Measurements from ENCODE around the gene CCT8L2. TPM values are rescaled to one million over a fixed set of nuclear protein-coding genes. Genes with fewer than 3 reads are reported as not detected.
"Not testable (repeated sequence)": the region's sequence is repeated elsewhere in the genome, so short reads cannot be mapped to it uniquely, and the experiment has no call there.

CCT8L2 gene
- not detected for polyA plus RNA-seq

DNA sequence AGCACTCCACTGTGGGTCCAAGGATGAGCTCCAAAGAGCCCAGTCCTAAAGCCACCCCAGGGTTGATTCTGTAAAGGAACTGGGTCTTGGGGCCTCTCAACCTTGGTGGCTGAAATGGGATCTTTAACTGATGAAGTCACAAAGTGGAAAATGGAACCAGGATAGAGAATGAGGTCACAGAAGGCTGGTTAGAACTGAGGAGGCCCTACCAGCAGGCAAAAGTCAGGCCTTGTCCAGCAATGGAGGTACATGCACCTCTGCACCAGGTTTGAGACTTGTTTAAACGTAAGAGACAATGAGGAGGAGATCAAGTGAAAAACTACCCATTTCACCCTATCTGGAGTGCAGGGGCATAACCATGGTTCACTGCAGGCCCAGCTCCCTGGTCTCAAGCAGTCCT lies at the start of gene CCT8L2:
TSS of gene CCT8L2 (minus strand) at position 101 of the 400 bp plus-strand sequence. CDS start 260 bp downstream, outside the sequence.
- not testable (repeated sequence) for DNase-seq, H3K4me3 Mint-ChIP-seq, H3K27ac Mint-ChIP-seq

DNA sequence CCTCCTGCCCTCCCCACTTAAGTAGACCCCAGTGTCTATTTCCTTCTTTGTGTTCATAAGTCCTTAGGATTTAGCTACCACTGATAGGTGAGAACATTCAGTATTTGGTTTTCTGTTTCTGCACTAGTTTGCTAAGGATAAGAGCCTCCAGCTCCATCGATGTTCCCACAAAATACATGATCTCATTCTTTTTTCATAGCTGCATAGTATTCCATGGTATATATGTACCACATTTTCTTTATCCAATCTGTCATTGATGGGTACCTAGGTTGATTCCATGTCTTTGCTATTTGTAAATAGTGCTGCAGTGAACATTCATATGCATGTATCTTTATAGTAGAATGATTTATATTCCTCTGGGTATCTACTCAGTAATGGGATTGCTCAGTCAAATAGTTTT lies 42.8 kb upstream of the CCT8L2 start:
- H3K4me3 Mint-ChIP-seq; H3K9me3 Mint-ChIP-seq; H3K27me3 Mint-ChIP-seq (ENCODE audit: low read depth in 3 of 3); H3K27ac Mint-ChIP-seq; H3K36me3 Mint-ChIP-seq; DNase-seq; H3K4me1 Mint-ChIP-seq: not testable (repeated sequence)

More for the DNA sequence above, at the start of gene CCT8L2:
- H3K27me3 Mint-ChIP-seq (ENCODE audit: low read depth in 3 of 3); H3K9me3 Mint-ChIP-seq; H3K4me1 Mint-ChIP-seq; H3K36me3 Mint-ChIP-seq: not testable (repeated sequence)

DNA sequence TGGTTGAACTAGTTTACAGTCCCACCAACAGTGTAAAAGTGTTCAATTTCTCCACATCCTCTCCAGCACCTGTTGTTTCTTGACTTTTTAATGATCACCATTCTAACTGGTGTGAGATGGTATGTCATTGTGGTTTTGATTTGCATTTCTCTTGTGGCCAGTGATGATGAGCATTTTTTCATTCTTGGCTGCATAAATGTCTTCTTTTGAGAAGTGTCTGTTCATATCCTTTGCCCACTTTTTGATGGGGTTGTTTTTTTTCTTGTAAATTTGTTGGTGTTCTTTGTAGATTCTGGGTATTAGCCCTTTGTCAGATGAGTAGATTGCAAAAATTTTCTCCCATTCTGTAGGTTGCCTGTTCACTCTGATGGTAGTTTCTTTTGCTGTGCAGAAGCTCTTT lies 41.5 kb upstream of the CCT8L2 start:
- H3K27me3 Mint-ChIP-seq (ENCODE audit: low read depth in 3 of 3); H3K9me3 Mint-ChIP-seq; H3K4me1 Mint-ChIP-seq; H3K27ac Mint-ChIP-seq; H3K36me3 Mint-ChIP-seq; DNase-seq; H3K4me3 Mint-ChIP-seq: not testable (repeated sequence)

DNA sequence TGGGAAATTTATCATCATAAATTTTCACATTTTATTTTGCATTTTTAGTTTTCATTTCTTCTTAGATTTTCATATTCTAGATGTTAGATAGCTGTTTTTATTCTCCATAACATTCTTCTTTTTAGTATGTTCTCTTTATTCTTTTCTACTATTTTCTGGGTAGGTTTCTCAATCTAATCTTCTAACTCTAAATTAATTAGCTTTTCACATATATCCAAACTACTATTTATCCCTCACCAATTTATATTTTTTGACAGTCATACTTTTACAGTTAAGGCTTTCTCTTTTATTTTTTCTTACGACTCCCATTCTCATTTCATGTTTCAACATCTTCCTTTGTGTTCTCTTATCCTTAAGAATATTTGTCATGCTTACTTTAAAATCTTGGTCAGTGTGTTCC lies 35.9 kb upstream of the CCT8L2 start:
- not testable (repeated sequence) for H3K4me3 Mint-ChIP-seq; H3K4me1 Mint-ChIP-seq; DNase-seq; H3K9me3 Mint-ChIP-seq; H3K27ac Mint-ChIP-seq; H3K27me3 Mint-ChIP-seq (ENCODE audit: low read depth in 3 of 3); H3K36me3 Mint-ChIP-seq

DNA sequence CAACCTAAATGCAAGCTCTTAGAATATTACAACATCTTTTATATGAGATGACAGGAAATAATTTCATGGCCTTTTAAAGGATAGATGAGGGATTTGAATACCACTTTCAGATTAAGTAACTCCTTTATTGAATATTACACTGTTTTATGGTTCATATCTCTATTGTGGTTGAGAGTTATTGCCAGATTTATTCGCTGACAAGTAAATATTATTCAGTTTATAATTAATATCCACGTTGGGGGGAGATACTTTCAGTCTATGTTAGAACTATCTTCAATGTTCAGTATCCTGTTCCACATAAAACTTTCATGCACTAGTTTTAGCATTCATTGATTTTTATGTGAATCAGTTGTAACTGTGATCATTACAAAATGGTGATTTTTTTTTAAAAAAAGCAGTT lies 32.4 kb upstream of the CCT8L2 start:
- not testable (repeated sequence) for H3K36me3 Mint-ChIP-seq, DNase-seq

DNA sequence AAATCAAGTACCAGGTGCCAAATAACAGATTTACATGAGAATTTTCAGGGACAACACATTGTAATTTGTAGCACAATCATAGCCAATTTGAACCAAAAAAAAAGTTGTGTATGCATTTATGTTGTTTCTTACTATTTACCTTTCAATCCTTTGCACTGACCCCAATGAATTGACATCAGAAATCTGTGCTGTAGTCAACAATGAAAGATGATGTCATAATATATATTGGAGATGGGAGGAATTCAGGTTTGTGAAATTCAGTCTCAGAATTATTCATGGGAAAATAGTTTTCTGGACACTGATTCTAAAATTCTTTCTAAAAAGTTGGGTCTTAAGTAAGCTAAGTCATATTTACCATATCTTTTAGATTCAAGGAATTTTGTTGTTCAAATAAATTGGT lies 31.0 kb upstream of the CCT8L2 start:
- not testable (repeated sequence) for H3K27me3 Mint-ChIP-seq (ENCODE audit: low read depth in 3 of 3); H3K4me1 Mint-ChIP-seq; H3K9me3 Mint-ChIP-seq; H3K36me3 Mint-ChIP-seq; H3K27ac Mint-ChIP-seq; DNase-seq; H3K4me3 Mint-ChIP-seq

More for the DNA sequence above, 32.4 kb upstream of the CCT8L2 start:
- not testable (repeated sequence) for H3K27me3 Mint-ChIP-seq (ENCODE audit: low read depth in 3 of 3); H3K4me3 Mint-ChIP-seq; H3K27ac Mint-ChIP-seq; H3K4me1 Mint-ChIP-seq; H3K9me3 Mint-ChIP-seq

DNA sequence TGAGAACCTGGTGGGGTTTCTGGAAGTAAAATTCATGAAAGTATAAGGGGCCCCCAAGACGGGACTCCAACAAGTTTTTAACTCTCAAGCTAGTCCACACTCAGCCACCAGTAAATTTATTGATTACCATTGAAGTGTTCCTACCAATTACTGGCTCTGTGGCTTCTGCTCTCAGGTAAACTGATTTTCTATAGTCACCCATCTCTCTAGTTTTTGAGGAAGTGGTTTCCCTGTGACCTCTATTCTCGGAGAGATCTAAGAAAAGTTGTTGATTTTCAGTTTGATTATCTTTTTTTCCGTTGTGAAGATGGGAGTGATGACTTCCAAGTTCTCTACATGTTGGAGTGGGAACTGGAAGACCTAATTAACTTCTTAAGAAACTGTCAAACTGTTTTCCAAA lies 24.9 kb upstream of the CCT8L2 start:
- not testable (repeated sequence) for H3K4me1 Mint-ChIP-seq; H3K9me3 Mint-ChIP-seq; DNase-seq; H3K4me3 Mint-ChIP-seq; H3K27me3 Mint-ChIP-seq (ENCODE audit: low read depth in 3 of 3); H3K36me3 Mint-ChIP-seq; H3K27ac Mint-ChIP-seq

GRCh38 chr22:16616390-16616938 lies 23.9 kb upstream of the CCT8L2 start:
- H3K4me1 Mint-ChIP-seq; H3K27ac Mint-ChIP-seq; H3K27me3 Mint-ChIP-seq (ENCODE audit: low read depth in 3 of 3); H3K4me3 Mint-ChIP-seq; H3K36me3 Mint-ChIP-seq; DNase-seq: not testable (repeated sequence)
- H3K9me3 Mint-ChIP-seq, result peaks cover 0 to 12% (median 2%) of the 10 kb centered on the region in 6 donors

DNA sequence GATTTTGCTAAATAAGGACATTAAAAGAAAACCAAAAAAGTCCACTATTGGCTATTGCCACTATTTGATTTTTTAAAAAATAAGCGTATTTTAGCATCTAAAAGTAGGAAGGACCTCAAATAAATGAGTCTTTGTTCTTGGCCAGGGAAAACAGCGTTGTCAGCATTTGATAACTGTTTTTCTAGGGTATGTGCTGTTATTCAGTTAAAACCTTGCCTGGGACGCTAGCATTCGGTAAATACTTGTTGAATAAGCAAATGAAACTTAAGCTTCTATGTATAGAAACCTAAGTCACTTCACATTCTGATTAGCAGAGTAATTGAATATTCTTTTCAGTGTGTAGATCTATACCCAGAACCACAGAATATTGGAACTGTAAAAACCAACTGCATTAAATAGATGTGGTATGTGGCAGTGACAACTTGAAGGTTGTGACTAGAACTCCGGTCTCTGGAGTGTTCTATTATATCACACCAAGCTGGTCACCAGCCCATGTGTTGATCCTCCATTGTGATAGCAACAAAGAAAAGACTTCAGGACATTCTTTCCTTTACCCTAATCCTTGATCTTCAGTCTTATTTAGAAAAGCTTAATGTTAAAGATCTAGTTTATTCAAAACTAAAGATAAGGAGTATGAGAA lies 23.1 kb upstream of the CCT8L2 start:
- H3K4me1 Mint-ChIP-seq; H3K36me3 Mint-ChIP-seq; H3K27ac Mint-ChIP-seq; DNase-seq; H3K4me3 Mint-ChIP-seq; H3K27me3 Mint-ChIP-seq (ENCODE audit: low read depth in 3 of 3): not testable (repeated sequence)
- H3K9me3 Mint-ChIP-seq, result peaks cover 0 to 12% (median 3%) of the 10 kb centered on the region in 6 donors

GRCh38 chr22:16609548-16610261 lies 17.1 kb upstream of the CCT8L2 start:
- H3K27ac Mint-ChIP-seq, result no peak overlapping the region

GRCh38 chr22:16608931-16609330 lies 16.3 kb upstream of the CCT8L2 start:
- H3K27ac Mint-ChIP-seq, result no peak overlapping the region
- peaks cover 2 to 12% (median 5%) of the 10 kb centered on the region in 6 donors for H3K9me3 Mint-ChIP-seq
- H3K4me1 Mint-ChIP-seq, result peaks cover 0 to 1% of the 10 kb centered on the region in 2 donors
- no peak overlapping the region for H3K4me3 Mint-ChIP-seq
- H3K36me3 Mint-ChIP-seq, result peaks cover 0 to 4% (median 0%) of the 10 kb centered on the region in 3 donors
- no peak for DNase-seq
- H3K27me3 Mint-ChIP-seq (ENCODE audit: low read depth in 3 of 3), result peaks cover 9 to 13% (median 9%) of the 10 kb centered on the region in 3 donors

More at GRCh38 chr22:16609548-16610261, 17.1 kb upstream of the CCT8L2 start:
- H3K9me3 Mint-ChIP-seq, result peaks cover 2 to 16% (median 5%) of the 10 kb centered on the region in 6 donors
- no peak for DNase-seq
- peaks cover 0 to 4% (median 0%) of the 10 kb centered on the region in 3 donors for H3K36me3 Mint-ChIP-seq
- no peaks in the 10 kb centered on the region for H3K4me1 Mint-ChIP-seq
- peaks cover 9 to 10% (median 9%) of the 10 kb centered on the region in 3 donors for H3K27me3 Mint-ChIP-seq (ENCODE audit: low read depth in 3 of 3)
- H3K4me3 Mint-ChIP-seq, result no peak overlapping the region

DNA sequence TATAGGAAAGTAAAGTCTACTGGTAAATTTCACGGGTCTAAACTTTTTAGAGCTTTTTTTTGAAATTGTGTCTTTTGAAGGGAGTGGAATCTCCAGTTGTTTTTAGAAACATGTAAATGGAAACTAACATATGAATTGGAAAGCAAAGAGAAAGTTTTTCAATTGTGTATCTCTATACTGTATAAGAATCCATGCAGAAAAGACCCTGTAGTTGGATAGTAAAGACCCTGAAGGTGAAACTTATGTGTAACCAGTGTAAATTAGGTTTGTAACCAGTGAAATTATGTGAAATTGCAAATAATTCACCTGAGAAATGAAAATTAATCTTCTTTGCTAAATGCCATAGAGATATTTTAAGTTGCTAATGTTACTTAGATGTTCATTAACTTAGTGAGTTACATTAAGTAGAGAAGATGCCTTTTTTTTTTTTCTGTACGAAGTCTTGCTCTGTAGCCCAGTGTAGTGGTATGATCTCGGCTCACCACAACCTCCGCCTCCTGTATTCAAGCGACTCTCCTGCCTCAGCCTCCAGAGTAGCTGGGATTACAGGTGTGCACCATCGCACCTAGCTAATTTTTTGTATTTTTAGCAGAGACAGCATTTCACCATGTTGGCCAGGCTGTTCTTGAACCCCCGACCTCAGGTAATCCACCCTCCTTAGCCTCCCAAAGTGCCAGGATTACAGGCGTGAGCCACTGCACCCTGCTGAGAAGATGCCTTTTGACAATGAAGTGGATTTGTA lies 11.8 kb upstream of the CCT8L2 start:
- not testable (repeated sequence) for H3K4me3 Mint-ChIP-seq, H3K36me3 Mint-ChIP-seq
- peaks cover 8 to 27% (median 11%) of the 10 kb centered on the region in 3 donors for H3K27me3 Mint-ChIP-seq (ENCODE audit: low read depth in 3 of 3)

GRCh38 chr22:16603770-16604242 lies 11.2 kb upstream of the CCT8L2 start:
- not testable (repeated sequence) for H3K27ac Mint-ChIP-seq, DNase-seq, H3K36me3 Mint-ChIP-seq
- Mint-ChIP-seq H3K4me1 (peaks cover 15 to 19% of the 10 kb centered on the region in 2 donors), H3K9me3 (peaks cover 0 to 10% (median 5%) of the 10 kb centered on the region in 6 donors), H3K4me3 (peak overlapping the region in 2 of 5 donors; percentile 29 to 81), H3K27me3 (ENCODE audit: low read depth in 3 of 3) (peaks cover 6 to 27% (median 13%) of the 10 kb centered on the region in 3 donors)

More for the DNA sequence above, 11.8 kb upstream of the CCT8L2 start:
- not testable (repeated sequence) for H3K27ac Mint-ChIP-seq, DNase-seq
- Mint-ChIP-seq H3K9me3 (peaks cover 0 to 10% (median 5%) of the 10 kb centered on the region in 6 donors), H3K4me1 (peaks cover 15 to 19% of the 10 kb centered on the region in 2 donors)

GRCh38 chr22:16603448-16603768 lies 10.8 kb upstream of the CCT8L2 start:
- Mint-ChIP-seq H3K36me3 (no peaks in the 10 kb centered on the region), H3K4me3 (peak overlapping the region; percentile 31 to 81 (median 59)), H3K27me3 (ENCODE audit: low read depth in 3 of 3) (peaks cover 6 to 27% (median 12%) of the 10 kb centered on the region in 3 donors), H3K4me1 (peaks cover 15 to 19% of the 10 kb centered on the region in 2 donors), H3K27ac (peak overlapping the region in 1 of 6 donors; percentile 43), H3K9me3 (peaks cover 0 to 10% (median 4%) of the 10 kb centered on the region in 6 donors)
- DNase-seq, result no peak
